DOHH2 (cell line): ENCODE measurements around the gene WDTC1.

Source experiments
- EZH2phosphoT487 ChIP-seq: fragments of 200-600 bp; sonication (generic); IDR thresholded peaks from 2 replicates; pipeline ENCODE4 v1.6.1; 2017; ENCODE audit warnings: borderline replicate concordance, mild to moderate bottlenecking, antibody characterized with exemption, low read length, moderate library complexity, mixed read lengths
- TF ChIP-seq, protein P1 (sequence below): fragments of 200-600 bp; sonication (generic); IDR thresholded peaks from one replicate; pipeline ENCODE4 v1.5.1; 2014; ENCODE audit warnings: antibody characterized with exemption, mild to moderate bottlenecking, low read depth, low read length; ENCODE audit not compliant: poor library complexity, severe bottlenecking

DNA sequence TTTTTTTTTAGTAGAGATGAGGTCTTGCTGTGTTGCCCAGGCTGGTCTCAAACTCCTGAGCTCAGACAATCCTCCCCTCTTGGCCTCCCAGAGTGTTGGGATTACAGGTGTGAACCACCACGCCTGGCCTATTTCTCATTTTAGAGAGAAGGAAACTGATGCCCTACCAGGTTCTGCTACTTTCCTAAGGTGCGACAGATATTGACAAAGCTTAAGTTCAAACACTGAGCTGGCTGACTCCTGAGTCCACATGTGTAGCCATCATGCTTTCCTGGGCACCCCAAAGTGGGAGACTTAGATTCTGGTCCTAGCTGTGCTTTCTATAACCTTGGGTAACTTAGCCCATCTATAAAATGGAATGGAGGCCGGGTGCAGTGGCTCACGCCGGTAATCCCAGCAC, 82.4 kb downstream of the WDTC1 start:
- TF ChIP-seq, protein P1, sequence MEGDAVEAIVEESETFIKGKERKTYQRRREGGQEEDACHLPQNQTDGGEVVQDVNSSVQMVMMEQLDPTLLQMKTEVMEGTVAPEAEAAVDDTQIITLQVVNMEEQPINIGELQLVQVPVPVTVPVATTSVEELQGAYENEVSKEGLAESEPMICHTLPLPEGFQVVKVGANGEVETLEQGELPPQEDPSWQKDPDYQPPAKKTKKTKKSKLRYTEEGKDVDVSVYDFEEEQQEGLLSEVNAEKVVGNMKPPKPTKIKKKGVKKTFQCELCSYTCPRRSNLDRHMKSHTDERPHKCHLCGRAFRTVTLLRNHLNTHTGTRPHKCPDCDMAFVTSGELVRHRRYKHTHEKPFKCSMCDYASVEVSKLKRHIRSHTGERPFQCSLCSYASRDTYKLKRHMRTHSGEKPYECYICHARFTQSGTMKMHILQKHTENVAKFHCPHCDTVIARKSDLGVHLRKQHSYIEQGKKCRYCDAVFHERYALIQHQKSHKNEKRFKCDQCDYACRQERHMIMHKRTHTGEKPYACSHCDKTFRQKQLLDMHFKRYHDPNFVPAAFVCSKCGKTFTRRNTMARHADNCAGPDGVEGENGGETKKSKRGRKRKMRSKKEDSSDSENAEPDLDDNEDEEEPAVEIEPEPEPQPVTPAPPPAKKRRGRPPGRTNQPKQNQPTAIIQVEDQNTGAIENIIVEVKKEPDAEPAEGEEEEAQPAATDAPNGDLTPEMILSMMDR, result no peak
- TF ChIP-seq EZH2phosphoT487, result no peak
